HG02588 (cell line): ENCODE measurements around the gene JADE2.

ENCODE experiments used
- ATAC-seq: cut with Tn5 transposase; IDR thresholded peaks from one replicate; pipeline ENCODE4 v1.9.1; 2021; ENCODE audit warnings: mild to moderate bottlenecking, moderate library complexity; ENCODE audit not compliant: unreplicated experiment

The JADE2 gene

GRCh38 chr5:134568337-134568700 lies 42.8 kb downstream of the JADE2 start:
- no peak for ATAC-seq

- no peak for ATAC-seq
These were observed 43.6 kb downstream of the JADE2 start for GRCh38 chr5:134568761-134569695.

GRCh38 chr5:134569758-134570364 lies 44.4 kb downstream of the JADE2 start:
- no peak for ATAC-seq

- ATAC-seq, result no peak
These were observed 44.9 kb downstream of the JADE2 start for GRCh38 chr5:134570365-134570758.

- no peak for ATAC-seq
These were observed 45.4 kb downstream of the JADE2 start for GRCh38 chr5:134570886-134571285.

GRCh38 chr5:134571693-134572405 lies 46.4 kb downstream of the JADE2 start:
- no peak for ATAC-seq

- no peak for ATAC-seq
These were observed 47.3 kb downstream of the JADE2 start for GRCh38 chr5:134572811-134573210.

- no peak for ATAC-seq
These were observed 49.1 kb downstream of the JADE2 start for GRCh38 chr5:134574521-134574920.

GRCh38 chr5:134575316-134575715 lies 49.8 kb downstream of the JADE2 start:
- no peak for ATAC-seq

- ATAC-seq, result no peak
These were observed 51.0 kb downstream of the JADE2 start for GRCh38 chr5:134576386-134577021.

- ATAC-seq, result no peak
These were observed 51.7 kb downstream of the JADE2 start for GRCh38 chr5:134577022-134577795.

GRCh38 chr5:134577796-134578577 lies 52.5 kb downstream of the JADE2 start:
- no peak for ATAC-seq

GRCh38 chr5:134578578-134579283 lies 53.3 kb downstream of the JADE2 start:
- ATAC-seq, result no peak

GRCh38 chr5:134579284-134579771 lies 53.9 kb downstream of the JADE2 start:
- no peak for ATAC-seq

GRCh38 chr5:134580001-134580460 lies 54.6 kb downstream of the JADE2 start:
- no peak for ATAC-seq

GRCh38 chr5:134581241-134581981 lies 55.9 kb downstream of the JADE2 start:
- no peak for ATAC-seq

GRCh38 chr5:134582281-134582680 lies 56.8 kb downstream of the JADE2 start:
- ATAC-seq, result no peak

- no peak for ATAC-seq
These were observed 57.5 kb downstream of the JADE2 start for GRCh38 chr5:134582941-134583340.
